Measurements from ENCODE around the gene MMP23B.
A peak's percentile ranks its signal among the peaks of the same experiment; 100 is the strongest.

MMP23B gene

GRCh38 chr1:1615256-1616044, 16.5 kb upstream of the MMP23B start, which contains the start of gene MIB2:
TSS of gene MIB2 (plus strand) at chr1:1615500. CDS start at chr1:1623453, 7,953 bp downstream.
- H3K79me1 ChIP-seq (ENCODE audit: low read length), result peaks cover 8% of the 10 kb centered on the region
- H3K36me3 ChIP-seq (ENCODE audit: control insufficient read depth in 1 of 2, insufficient read depth in 2 of 2, low read length in 2 of 2), result peaks cover 14 to 15% of the 10 kb centered on the region in 2 experiments
- H3K18ac ChIP-seq (ENCODE audit: low read length), result peak within 1 kb of the TSS; percentile 99
- H3K79me2 ChIP-seq (ENCODE audit: control insufficient read depth, insufficient read depth, low read length, poor library complexity), result peaks cover 5% of the 10 kb centered on the region
- no peaks in the 10 kb centered on the region for H3K9me3 ChIP-seq (ENCODE audit: insufficient read depth, low read depth, low read length)
- H3K4me3 ChIP-seq (ENCODE audit: low read depth, low read length), result peak within 1 kb of the TSS; percentile 98
- peaks cover 10 to 15% of the 10 kb centered on the region in 2 experiments for H3K4me1 ChIP-seq (ENCODE audit: control insufficient read depth in 1 of 2, insufficient read depth in 2 of 2, low read length in 2 of 2)
- peak within 1 kb of the TSS; percentile 100 for H3K27ac ChIP-seq (ENCODE audit: low read depth, low read length)
- no peak within 1 kb of the TSS for H2BK12ac ChIP-seq (ENCODE audit: low read length)
- peak within 1 kb of the TSS; percentile 100 for H4K91ac ChIP-seq (ENCODE audit: low read depth, low read length)
- no peaks in the 10 kb centered on the region for H3K27me3 ChIP-seq (ENCODE audit: insufficient read depth, low read length)
- peak within 1 kb of the TSS; percentile 99 for H2BK120ac ChIP-seq (ENCODE audit: insufficient read depth, low read length, poor library complexity)
- peak within 1 kb of the TSS; percentile 100 for H4K8ac ChIP-seq (ENCODE audit: low read depth, low read length)
- peak within 1 kb of the TSS; percentile 98 for H2AFZ ChIP-seq (ENCODE audit: insufficient read depth, low read length, poor library complexity)
- H4K12ac ChIP-seq (ENCODE audit: low read depth, low read length), result peak within 1 kb of the TSS; percentile 100
- peak within 1 kb of the TSS; percentile 97 for H3K9ac ChIP-seq (ENCODE audit: low read length)
- peak within 1 kb of the TSS; percentile 96 for H3K4me2 ChIP-seq (ENCODE audit: low read length)
- H3K4ac ChIP-seq (ENCODE audit: low read depth, low read length), result peak within 1 kb of the TSS; percentile 95
- peak within 1 kb of the TSS; percentile 100 for H3K14ac ChIP-seq (ENCODE audit: low read length)
- H2BK5ac ChIP-seq (ENCODE audit: low read depth, low read length, poor library complexity), result peak within 1 kb of the TSS; percentile 97
- H2AK5ac ChIP-seq (ENCODE audit: low read length), result peak within 1 kb of the TSS; percentile 99
- no peak within 1 kb of the TSS for H3K23ac ChIP-seq (ENCODE audit: low read length)
- WGBS (ENCODE audit: extremely low coverage, insufficient coverage, insufficient read length), result no CpG with 5 or more reads among the region's 107 CpGs
- DNase-seq, result peak; percentile 97 to 99

- peak overlapping the region; percentile 98 for H2AFZ ChIP-seq (ENCODE audit: insufficient read depth, low read length, poor library complexity)
- H4K12ac ChIP-seq (ENCODE audit: low read depth, low read length), result peak overlapping the region; percentile 91
- WGBS (ENCODE audit: extremely low coverage, insufficient coverage, insufficient read length), result no CpG with 5 or more reads among the region's 80 CpGs
- H3K79me2 ChIP-seq (ENCODE audit: control insufficient read depth, insufficient read depth, low read length, poor library complexity), result peaks cover 5% of the 10 kb centered on the region
- peaks cover 15% of the 10 kb centered on the region in 2 experiments for H3K36me3 ChIP-seq (ENCODE audit: control insufficient read depth in 1 of 2, insufficient read depth in 2 of 2, low read length in 2 of 2)
- peak overlapping the region; percentile 83 for H3K4me2 ChIP-seq (ENCODE audit: low read length)
- peak overlapping the region; percentile 92 for H4K91ac ChIP-seq (ENCODE audit: low read depth, low read length)
- H3K14ac ChIP-seq (ENCODE audit: low read length), result peak overlapping the region; percentile 97
- H3K4me3 ChIP-seq (ENCODE audit: low read depth, low read length), result peak overlapping the region; percentile 98
- no peaks in the 10 kb centered on the region for H3K9me3 ChIP-seq (ENCODE audit: insufficient read depth, low read depth, low read length)
- DNase-seq, result peak; percentile 26 to 43
- H3K79me1 ChIP-seq (ENCODE audit: low read length), result peaks cover 8% of the 10 kb centered on the region
- peak overlapping the region; percentile 82 for H2BK120ac ChIP-seq (ENCODE audit: insufficient read depth, low read length, poor library complexity)
- H3K18ac ChIP-seq (ENCODE audit: low read length), result peak overlapping the region; percentile 97
- H3K9ac ChIP-seq (ENCODE audit: low read length), result peak overlapping the region; percentile 95
- H2BK12ac ChIP-seq (ENCODE audit: low read length), result no peak overlapping the region
- H3K23ac ChIP-seq (ENCODE audit: low read length), result no peak overlapping the region
- peaks cover 10 to 15% of the 10 kb centered on the region in 2 experiments for H3K4me1 ChIP-seq (ENCODE audit: control insufficient read depth in 1 of 2, insufficient read depth in 2 of 2, low read length in 2 of 2)
- H3K4ac ChIP-seq (ENCODE audit: low read depth, low read length), result peak overlapping the region; percentile 80
- H2AK5ac ChIP-seq (ENCODE audit: low read length), result no peak overlapping the region
- H2BK5ac ChIP-seq (ENCODE audit: low read depth, low read length, poor library complexity), result peak overlapping the region; percentile 76
- H3K27me3 ChIP-seq (ENCODE audit: insufficient read depth, low read length), result no peaks in the 10 kb centered on the region
- peak overlapping the region; percentile 100 for H4K8ac ChIP-seq (ENCODE audit: low read depth, low read length)
- peak overlapping the region; percentile 100 for H3K27ac ChIP-seq (ENCODE audit: low read depth, low read length)
Observed at GRCh38 chr1:1616045-1616790, 15.8 kb upstream of the MMP23B start.

GRCh38 chr1:1616838-1617237, 15.1 kb upstream of the MMP23B start:
- H2BK5ac ChIP-seq (ENCODE audit: low read depth, low read length, poor library complexity), result no peak overlapping the region
- H4K8ac ChIP-seq (ENCODE audit: low read depth, low read length), result no peak overlapping the region
- no peak overlapping the region for H2BK12ac ChIP-seq (ENCODE audit: low read length)
- H3K14ac ChIP-seq (ENCODE audit: low read length), result no peak overlapping the region
- peaks cover 15% of the 10 kb centered on the region in 2 experiments for H3K36me3 ChIP-seq (ENCODE audit: control insufficient read depth in 1 of 2, insufficient read depth in 2 of 2, low read length in 2 of 2)
- H3K23ac ChIP-seq (ENCODE audit: low read length), result no peak overlapping the region
- H2AFZ ChIP-seq (ENCODE audit: insufficient read depth, low read length, poor library complexity), result no peak overlapping the region
- H3K27ac ChIP-seq (ENCODE audit: low read depth, low read length), result no peak overlapping the region
- peaks cover 8% of the 10 kb centered on the region for H3K79me1 ChIP-seq (ENCODE audit: low read length)
- peak overlapping the region; percentile 83 for H3K4me2 ChIP-seq (ENCODE audit: low read length)
- no peaks in the 10 kb centered on the region for H3K9me3 ChIP-seq (ENCODE audit: insufficient read depth, low read depth, low read length)
- no CpG with 5 or more reads among the region's 19 CpGs for WGBS (ENCODE audit: extremely low coverage, insufficient coverage, insufficient read length)
- no peak overlapping the region for H2BK120ac ChIP-seq (ENCODE audit: insufficient read depth, low read length, poor library complexity)
- peaks cover 5% of the 10 kb centered on the region for H3K79me2 ChIP-seq (ENCODE audit: control insufficient read depth, insufficient read depth, low read length, poor library complexity)
- peak overlapping the region; percentile 20 for H3K4me3 ChIP-seq (ENCODE audit: low read depth, low read length)
- no peak overlapping the region for H4K12ac ChIP-seq (ENCODE audit: low read depth, low read length)
- no peak overlapping the region for H2AK5ac ChIP-seq (ENCODE audit: low read length)
- no peak overlapping the region for H3K4ac ChIP-seq (ENCODE audit: low read depth, low read length)
- H3K4me1 ChIP-seq (ENCODE audit: control insufficient read depth in 1 of 2, insufficient read depth in 2 of 2, low read length in 2 of 2), result peaks cover 10 to 15% of the 10 kb centered on the region in 2 experiments
- H3K27me3 ChIP-seq (ENCODE audit: insufficient read depth, low read length), result no peaks in the 10 kb centered on the region
- H4K91ac ChIP-seq (ENCODE audit: low read depth, low read length), result no peak overlapping the region
- H3K9ac ChIP-seq (ENCODE audit: low read length), result peak overlapping the region; percentile 37
- DNase-seq, result no peak
- no peak overlapping the region for H3K18ac ChIP-seq (ENCODE audit: low read length)

- no CpG with 5 or more reads among the region's 11 CpGs for WGBS (ENCODE audit: extremely low coverage, insufficient coverage, insufficient read length)
- Histone ChIP-seq H2BK12ac (ENCODE audit: low read length) (no peak overlapping the region), H2AK5ac (ENCODE audit: low read length) (no peak overlapping the region), H2BK120ac (ENCODE audit: insufficient read depth, low read length, poor library complexity) (no peak overlapping the region), H3K9me3 (ENCODE audit: insufficient read depth, low read depth, low read length) (no peaks in the 10 kb centered on the region), H3K4me1 (ENCODE audit: control insufficient read depth in 1 of 2, insufficient read depth in 2 of 2, low read length in 2 of 2) (peaks cover 10 to 15% of the 10 kb centered on the region in 2 experiments), H3K79me2 (ENCODE audit: control insufficient read depth, insufficient read depth, low read length, poor library complexity) (peaks cover 5% of the 10 kb centered on the region), H3K4me3 (ENCODE audit: low read depth, low read length) (no peak overlapping the region), H3K4ac (ENCODE audit: low read depth, low read length) (no peak overlapping the region), H3K14ac (ENCODE audit: low read length) (no peak overlapping the region), H4K12ac (ENCODE audit: low read depth, low read length) (no peak overlapping the region), H3K27me3 (ENCODE audit: insufficient read depth, low read length) (no peaks in the 10 kb centered on the region), H3K79me1 (ENCODE audit: low read length) (peaks cover 8% of the 10 kb centered on the region), H4K91ac (ENCODE audit: low read depth, low read length) (no peak overlapping the region), H3K9ac (ENCODE audit: low read length) (no peak overlapping the region), H3K27ac (ENCODE audit: low read depth, low read length) (no peak overlapping the region), H3K4me2 (ENCODE audit: low read length) (no peak overlapping the region), H2AFZ (ENCODE audit: insufficient read depth, low read length, poor library complexity) (no peak overlapping the region), H3K23ac (ENCODE audit: low read length) (no peak overlapping the region), H2BK5ac (ENCODE audit: low read depth, low read length, poor library complexity) (no peak overlapping the region), H4K8ac (ENCODE audit: low read depth, low read length) (no peak overlapping the region), H3K36me3 (ENCODE audit: control insufficient read depth in 1 of 2, insufficient read depth in 2 of 2, low read length in 2 of 2) (peaks cover 15% of the 10 kb centered on the region in 2 experiments), H3K18ac (ENCODE audit: low read length) (no peak overlapping the region)
- no peak for DNase-seq
Observed at GRCh38 chr1:1617516-1617915, 14.5 kb upstream of the MMP23B start.

Measured in trophoblast cell (in vitro differentiated cells and primary cell).